GM12891 (cell line): ENCODE measurements around the gene ANO10.

ENCODE experiments used
- PAX5 ChIP-seq: IDR thresholded peaks from 2 replicates; pipeline ENCODE4 v1.6.1; 2011; ENCODE audit warnings: low read length, moderate library complexity, mild to moderate bottlenecking; ENCODE audit not compliant: insufficient read depth, severe bottlenecking
- POLR2A ChIP-seq: IDR thresholded peaks from 2 replicates; pipeline ENCODE4 v1.6.1; 2011; ENCODE audit warnings: low read depth, low read length, control low read depth
- POLR2AphosphoS5 ChIP-seq: IDR thresholded peaks from 2 replicates; pipeline ENCODE4 v1.6.1; 2011; ENCODE audit warnings: low read depth, low read length, control low read depth
- POU2F2 ChIP-seq: IDR thresholded peaks from 2 replicates; pipeline ENCODE4 v1.6.1; 2011; ENCODE audit warnings: low read depth, mild to moderate bottlenecking, control low read depth, low read length, moderate library complexity

DNA sequence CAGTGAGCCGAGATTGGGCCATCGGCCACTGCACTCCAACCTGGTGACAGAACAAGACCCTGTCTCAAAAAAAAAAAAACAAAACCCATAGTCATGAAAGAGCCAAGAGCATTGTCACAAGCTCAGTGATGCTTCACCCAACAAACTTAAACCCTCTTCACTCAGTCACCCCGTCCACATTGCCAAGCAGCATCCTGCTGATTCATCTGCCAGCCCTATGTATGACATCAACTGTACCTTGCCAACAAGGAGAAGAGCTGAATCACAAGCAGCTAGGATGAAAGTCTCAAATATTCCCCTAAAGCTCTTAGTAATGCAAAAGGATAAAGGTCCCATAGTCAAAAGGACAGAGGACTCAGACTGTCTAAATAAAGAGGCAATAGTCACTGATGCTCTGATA lies 90.0 kb downstream of the ANO10 start:
- no peak for TF ChIP-seq POLR2A
- TF ChIP-seq POU2F2: no peak
- TF ChIP-seq POLR2AphosphoS5: no peak
- no peak for TF ChIP-seq PAX5
